Skeletal muscle satellite cell (primary cell): ENCODE data around the gene TMEM254.

Experiments used
- H3K27me3 ChIP-seq: 2 replicates; pipeline ENCODE4 v1.7.0; 2013; ENCODE audit warnings: low read length; ENCODE audit not compliant: control insufficient read depth, insufficient read depth
- H3K36me3 ChIP-seq: 2 replicates; pipeline ENCODE4 v1.7.0; 2013; ENCODE audit warnings: mild to moderate bottlenecking, control low read depth, low read length; ENCODE audit not compliant: insufficient read depth
- H3K4me1 ChIP-seq: 2 replicates; pipeline ENCODE4 v1.7.0; 2013; ENCODE audit warnings: low read length; ENCODE audit not compliant: control insufficient read depth, insufficient read depth
- H3K4me2 ChIP-seq: 2 replicates; pipeline ENCODE4 v1.7.0; 2013; ENCODE audit warnings: mild to moderate bottlenecking, low read length
- H3K4me3 ChIP-seq: 2 replicates; pipeline ENCODE4 v1.7.0; 2013; ENCODE audit warnings: low read length
- H3K9ac ChIP-seq: 2 replicates; pipeline ENCODE4 v1.7.0; 2013; ENCODE audit warnings: mild to moderate bottlenecking, low read depth, low read length, moderate library complexity
- H3K9me3 ChIP-seq: replicated peaks from 2 replicates; pipeline ENCODE4 v1.7.0; 2013; ENCODE audit warnings: mild to moderate bottlenecking, control low read depth, low read length

TMEM254 gene

DNA sequence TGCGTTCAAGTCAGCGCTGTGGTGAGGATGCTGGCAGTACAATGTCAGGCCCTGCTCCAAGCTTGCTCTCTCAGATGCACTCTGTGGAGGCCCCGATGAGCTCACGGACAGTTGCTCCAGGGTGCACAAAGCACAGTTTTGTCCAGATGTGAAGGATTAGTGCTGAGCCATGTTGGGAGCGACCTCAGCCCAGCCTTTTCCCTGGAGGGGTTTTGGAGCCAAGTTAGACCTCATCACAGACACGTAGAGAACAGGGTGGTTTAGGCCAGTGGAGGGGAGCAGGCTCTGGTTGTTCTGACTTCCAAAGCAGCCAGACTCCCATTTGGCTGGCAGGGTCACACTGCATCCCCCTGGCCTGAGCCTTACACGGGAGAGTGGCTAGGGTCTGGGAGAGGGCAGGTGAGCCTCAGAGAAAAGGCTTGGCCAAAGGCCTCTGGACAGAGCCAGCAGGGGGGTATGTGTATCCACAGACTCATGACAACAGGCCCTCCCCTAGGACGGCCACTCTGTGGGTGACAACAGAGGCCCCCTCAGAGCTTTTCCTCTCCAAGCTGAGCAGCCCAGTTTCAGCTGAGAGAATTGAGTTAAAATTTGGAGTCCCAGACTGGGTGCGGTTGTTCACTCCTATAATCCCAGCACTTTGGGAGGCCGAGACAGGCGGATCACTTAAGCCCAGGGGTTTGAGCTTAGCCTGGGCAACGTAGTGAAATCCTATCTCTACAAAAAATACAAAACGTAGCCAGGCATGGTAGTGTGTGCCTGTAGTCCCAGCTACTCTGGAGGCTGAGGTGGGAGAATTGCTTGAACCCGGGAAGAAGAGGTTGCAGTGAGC lies 58.8 kb downstream of the TMEM254 start:
- H3K4me3 ChIP-seq: no peak overlapping the region
- H3K27me3 ChIP-seq: peaks cover 4% of the 10 kb centered on the region

DNA sequence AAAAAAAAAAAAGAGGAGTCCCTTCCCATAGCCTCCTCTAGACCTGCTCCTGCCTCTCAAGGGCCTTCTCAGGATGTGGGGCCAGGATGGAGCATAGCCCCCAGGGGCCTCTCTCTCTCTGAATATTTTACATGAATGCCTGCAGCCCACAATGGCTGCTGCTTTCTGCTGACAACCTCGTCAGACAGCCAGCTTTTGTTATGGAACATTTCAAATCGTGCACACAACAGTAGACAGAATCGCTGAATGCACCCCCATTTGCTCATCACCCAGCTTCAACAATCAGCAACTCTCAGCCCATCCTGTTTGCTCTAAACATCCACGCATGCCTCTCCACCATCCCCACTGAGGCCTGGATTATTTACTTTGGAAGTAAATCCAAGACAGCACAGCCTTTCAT lies 59.5 kb downstream of the TMEM254 start:
- H3K27me3 ChIP-seq: peaks cover 4% of the 10 kb centered on the region
- H3K9me3 ChIP-seq: no peaks in the 10 kb centered on the region
- H3K4me2 ChIP-seq: no peak overlapping the region
- H3K36me3 ChIP-seq: no peaks in the 10 kb centered on the region
- H3K9ac ChIP-seq: no peak overlapping the region
- H3K4me1 ChIP-seq: peaks cover 20% of the 10 kb centered on the region
- H3K4me3 ChIP-seq: no peak overlapping the region

More for the DNA sequence above, 58.8 kb downstream of the TMEM254 start:
- Histone ChIP-seq H3K4me1 (peaks cover 24% of the 10 kb centered on the region), H3K36me3 (no peaks in the 10 kb centered on the region), H3K4me2 (no peak overlapping the region), H3K9me3 (no peaks in the 10 kb centered on the region), H3K9ac (no peak overlapping the region)

DNA sequence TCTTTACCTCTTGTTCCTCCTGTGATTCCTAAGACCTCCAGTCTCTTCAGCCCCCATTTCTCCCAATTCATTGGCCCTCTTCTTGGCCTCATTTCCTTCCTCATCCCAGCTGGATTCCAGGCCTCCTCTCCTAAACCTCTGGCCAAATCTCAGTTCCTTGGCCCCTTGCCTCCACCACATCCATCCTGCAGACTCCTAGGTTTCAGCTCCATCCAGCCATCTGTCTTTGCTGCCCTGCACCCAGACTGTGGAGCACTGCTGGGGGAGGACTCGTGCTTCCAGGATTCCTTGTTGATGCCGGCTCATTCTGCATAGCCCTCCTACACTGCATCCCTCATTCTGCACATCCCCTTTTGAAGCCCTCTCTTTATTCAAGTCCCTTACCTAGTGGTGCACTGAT lies 60.8 kb downstream of the TMEM254 start:
- Histone ChIP-seq H3K4me2 (no peak overlapping the region), H3K4me1 (peaks cover 15% of the 10 kb centered on the region), H3K27me3 (peaks cover 4% of the 10 kb centered on the region), H3K9me3 (no peaks in the 10 kb centered on the region), H3K4me3 (no peak overlapping the region), H3K9ac (no peak overlapping the region), H3K36me3 (no peaks in the 10 kb centered on the region)

DNA sequence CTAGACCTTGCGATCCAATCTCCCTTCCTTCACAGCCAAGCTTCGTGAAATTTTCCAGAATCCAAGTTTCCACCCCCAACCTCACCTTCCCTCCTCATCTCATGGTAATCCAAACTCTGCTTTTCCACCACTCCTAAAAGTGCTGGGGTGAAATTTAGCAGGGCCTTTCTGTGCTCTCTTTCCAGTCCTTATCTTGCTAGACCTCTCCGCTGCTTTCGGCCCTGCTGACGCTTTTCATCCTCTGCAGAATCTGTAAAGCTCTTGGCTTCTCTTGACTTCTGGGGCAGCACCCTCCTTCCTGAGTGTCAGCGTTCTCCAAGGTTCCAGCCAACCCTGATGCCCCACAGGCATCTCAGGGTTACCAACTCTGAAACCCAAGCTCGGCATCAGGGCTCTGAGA lies 61.8 kb downstream of the TMEM254 start:
- Histone ChIP-seq H3K9ac (no peak overlapping the region), H3K27me3 (peaks cover 4% of the 10 kb centered on the region), H3K4me3 (no peak overlapping the region), H3K4me2 (no peak overlapping the region), H3K9me3 (no peaks in the 10 kb centered on the region), H3K4me1 (peaks cover 18% of the 10 kb centered on the region), H3K36me3 (no peaks in the 10 kb centered on the region)

DNA sequence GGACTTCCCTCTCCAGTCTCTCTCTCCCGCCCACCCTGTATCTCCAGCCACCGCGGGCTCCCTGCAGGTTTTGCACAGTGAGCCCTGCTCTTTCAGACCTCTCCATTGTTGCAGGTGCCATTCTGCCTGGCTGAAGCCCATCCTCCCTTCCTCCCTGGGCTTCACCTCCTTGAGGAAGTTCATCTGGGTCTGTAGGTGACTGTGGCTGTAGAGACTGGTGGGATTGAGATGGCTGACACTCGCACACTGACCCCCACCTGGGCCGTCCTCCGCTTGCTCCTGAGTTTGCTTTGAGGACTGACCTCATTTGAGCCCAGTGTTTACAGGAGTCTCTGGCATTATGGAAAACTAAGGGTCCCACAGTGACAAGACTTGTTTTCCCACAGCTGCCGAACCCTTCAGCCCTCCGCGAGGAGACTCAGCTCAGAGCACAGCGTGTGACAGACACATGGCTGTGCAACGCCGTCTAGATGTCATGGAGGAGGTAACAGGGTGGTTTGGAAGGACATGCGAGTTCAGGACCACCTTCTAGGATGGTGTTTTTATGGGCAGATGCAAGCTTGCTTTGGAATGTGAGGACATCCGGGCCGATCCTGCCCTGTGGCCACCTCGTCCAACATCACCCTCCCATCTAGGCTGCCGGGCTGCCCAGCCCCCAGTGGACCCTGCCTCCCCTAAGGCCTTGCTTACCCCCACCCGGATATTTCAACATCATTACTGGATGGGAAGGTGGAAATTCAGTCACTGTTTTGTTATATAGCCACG lies 63.4 kb downstream of the TMEM254 start:
- Histone ChIP-seq H3K27me3 (peaks cover 4% of the 10 kb centered on the region), H3K9me3 (no peaks in the 10 kb centered on the region), H3K4me2 (no peak overlapping the region), H3K9ac (no peak overlapping the region), H3K4me1 (peaks cover 12% of the 10 kb centered on the region), H3K36me3 (no peaks in the 10 kb centered on the region), H3K4me3 (no peak overlapping the region)
